SH-SY5Y (cell line): Measurements from ENCODE around the gene H1-8.

Experiments used
- GATA2 ChIP-seq: IDR thresholded peaks from 2 replicates; pipeline ENCODE4 v1.6.1; 2011; ENCODE audit warnings: mild to moderate bottlenecking, low read depth, low read length
- GATA3 ChIP-seq: IDR thresholded peaks from 2 replicates; pipeline ENCODE4 v1.6.1; 2011; ENCODE audit warnings: low read depth, mild to moderate bottlenecking, low read length, moderate library complexity

- TF ChIP-seq GATA2 (no peak), GATA3 (no peak)
Measured at GRCh38 chr3:129576514-129577352, 33.8 kb downstream of the H1-8 start.
